ENCODE results near the gene NELL1.

The NELL1 gene

GRCh38 chr11:20759541-20759940 is 90.2 kb downstream of the NELL1 start:
- H3K4me3 Mint-ChIP-seq: no peak overlapping the region
- no peaks in the 10 kb centered on the region for H3K9me3 Mint-ChIP-seq
- peaks cover 6% of the 10 kb centered on the region for H3K27me3 Mint-ChIP-seq (ENCODE audit: low read depth, poor library complexity)
- DNase-seq: no peak
- no peaks in the 10 kb centered on the region for H3K4me1 Mint-ChIP-seq
- TF ChIP-seq CTCF (IDR thresholded peaks at IDR 0.05): no peak
- H3K36me3 Mint-ChIP-seq (ENCODE audit: low read depth): no peaks in the 10 kb centered on the region
- H3K27ac Mint-ChIP-seq: no peak overlapping the region

- Mint-ChIP-seq H3K36me3 (ENCODE audit: low read depth) (no peaks in the 10 kb centered on the region), H3K27ac (no peak overlapping the region), H3K27me3 (ENCODE audit: low read depth, poor library complexity) (peaks cover 10% of the 10 kb centered on the region), H3K4me3 (no peak overlapping the region), H3K4me1 (no peaks in the 10 kb centered on the region), H3K9me3 (no peaks in the 10 kb centered on the region)
- TF ChIP-seq CTCF (IDR thresholded peaks at IDR 0.05): no peak
- no peak for DNase-seq
Observed at GRCh38 chr11:20760811-20761210, 91.4 kb downstream of the NELL1 start.

GRCh38 chr11:20762116-20762844 is 92.9 kb downstream of the NELL1 start:
- DNase-seq: no peak
- H3K4me3 Mint-ChIP-seq: no peak overlapping the region
- no peak for TF ChIP-seq CTCF (IDR thresholded peaks at IDR 0.05)
- no peaks in the 10 kb centered on the region for H3K4me1 Mint-ChIP-seq
- no peaks in the 10 kb centered on the region for H3K9me3 Mint-ChIP-seq
- peaks cover 13% of the 10 kb centered on the region for H3K27me3 Mint-ChIP-seq (ENCODE audit: low read depth, poor library complexity)
- H3K36me3 Mint-ChIP-seq (ENCODE audit: low read depth): no peaks in the 10 kb centered on the region
- H3K27ac Mint-ChIP-seq: no peak overlapping the region

GRCh38 chr11:20762980-20763379 is 93.6 kb downstream of the NELL1 start:
- no peaks in the 10 kb centered on the region for H3K9me3 Mint-ChIP-seq
- no peak overlapping the region for H3K4me3 Mint-ChIP-seq
- H3K36me3 Mint-ChIP-seq (ENCODE audit: low read depth): no peaks in the 10 kb centered on the region
- peaks cover 13% of the 10 kb centered on the region for H3K27me3 Mint-ChIP-seq (ENCODE audit: low read depth, poor library complexity)
- TF ChIP-seq CTCF (IDR thresholded peaks at IDR 0.05): no peak
- H3K4me1 Mint-ChIP-seq: no peaks in the 10 kb centered on the region
- no peak for DNase-seq
- no peak overlapping the region for H3K27ac Mint-ChIP-seq

GRCh38 chr11:20770414-20770946 is 101.1 kb downstream of the NELL1 start:
- H3K4me1 Mint-ChIP-seq: peaks cover 15% of the 10 kb centered on the region
- peaks cover 18% of the 10 kb centered on the region for H3K27me3 Mint-ChIP-seq (ENCODE audit: low read depth, poor library complexity)
- H3K36me3 Mint-ChIP-seq (ENCODE audit: low read depth): no peaks in the 10 kb centered on the region
- no peak overlapping the region for H3K27ac Mint-ChIP-seq
- DNase-seq: no peak
- no peak for TF ChIP-seq CTCF (IDR thresholded peaks at IDR 0.05)
- H3K9me3 Mint-ChIP-seq: no peaks in the 10 kb centered on the region
- H3K4me3 Mint-ChIP-seq: no peak overlapping the region

GRCh38 chr11:20771026-20771425 is 101.6 kb downstream of the NELL1 start:
- H3K4me1 Mint-ChIP-seq: peaks cover 15% of the 10 kb centered on the region
- H3K4me3 Mint-ChIP-seq: no peak overlapping the region
- DNase-seq: no peak
- H3K27ac Mint-ChIP-seq: no peak overlapping the region
- peaks cover 19% of the 10 kb centered on the region for H3K27me3 Mint-ChIP-seq (ENCODE audit: low read depth, poor library complexity)
- TF ChIP-seq CTCF (IDR thresholded peaks at IDR 0.05): no peak
- no peaks in the 10 kb centered on the region for H3K9me3 Mint-ChIP-seq
- no peaks in the 10 kb centered on the region for H3K36me3 Mint-ChIP-seq (ENCODE audit: low read depth)
